Ishikawa (cell line): ENCODE results near the gene SLC16A12.

Experiments
- TCF12 ChIP-seq: IDR thresholded peaks from 2 replicates; pipeline ENCODE4 v1.6.1; 2012; ENCODE audit warnings: low read depth
- TF ChIP-seq, protein P1 (sequence below): IDR thresholded peaks from 2 replicates; pipeline ENCODE4 v1.6.1; 2012

DNA sequence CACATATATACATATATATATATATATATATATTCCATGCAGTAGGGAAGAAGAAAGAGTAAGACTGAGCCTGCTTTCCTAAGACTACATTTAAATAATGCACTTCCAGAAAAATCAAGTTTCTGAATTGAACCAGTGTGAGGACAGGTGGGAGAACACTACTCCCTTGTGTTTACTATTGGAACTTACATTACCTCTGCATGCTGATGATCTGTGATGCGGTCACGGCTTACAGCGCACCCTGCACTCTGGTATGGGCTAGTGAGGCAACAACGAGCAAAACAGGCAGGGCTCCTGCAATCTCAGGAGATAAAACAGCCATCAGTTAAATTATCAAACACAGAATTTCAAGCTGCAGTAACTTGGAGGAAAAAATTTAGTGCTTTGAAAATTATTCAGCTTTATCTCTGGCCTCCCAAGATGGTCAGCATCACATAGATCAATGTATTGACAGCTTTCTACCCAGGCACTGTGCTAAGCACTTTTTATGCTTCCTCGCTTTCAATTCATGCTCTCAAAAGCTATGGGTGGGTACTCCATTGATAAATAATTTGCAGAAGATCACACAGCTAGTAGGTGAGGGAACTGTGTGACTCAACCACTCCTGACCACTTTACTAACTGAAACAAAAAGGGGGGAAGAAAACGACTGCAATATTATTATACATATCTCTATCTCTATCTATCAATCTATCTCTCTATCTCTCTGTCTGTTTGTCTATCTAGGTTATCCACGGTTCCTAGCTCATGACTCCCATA is 20.5 kb upstream of the SLC16A12 start:
- TF ChIP-seq, protein P1, sequence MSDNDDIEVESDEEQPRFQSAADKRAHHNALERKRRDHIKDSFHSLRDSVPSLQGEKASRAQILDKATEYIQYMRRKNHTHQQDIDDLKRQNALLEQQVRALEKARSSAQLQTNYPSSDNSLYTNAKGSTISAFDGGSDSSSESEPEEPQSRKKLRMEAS, result no peak
- TF ChIP-seq TCF12, result no peak
